Measurements from ENCODE around the gene SIRT5.

The SIRT5 gene

DNA sequence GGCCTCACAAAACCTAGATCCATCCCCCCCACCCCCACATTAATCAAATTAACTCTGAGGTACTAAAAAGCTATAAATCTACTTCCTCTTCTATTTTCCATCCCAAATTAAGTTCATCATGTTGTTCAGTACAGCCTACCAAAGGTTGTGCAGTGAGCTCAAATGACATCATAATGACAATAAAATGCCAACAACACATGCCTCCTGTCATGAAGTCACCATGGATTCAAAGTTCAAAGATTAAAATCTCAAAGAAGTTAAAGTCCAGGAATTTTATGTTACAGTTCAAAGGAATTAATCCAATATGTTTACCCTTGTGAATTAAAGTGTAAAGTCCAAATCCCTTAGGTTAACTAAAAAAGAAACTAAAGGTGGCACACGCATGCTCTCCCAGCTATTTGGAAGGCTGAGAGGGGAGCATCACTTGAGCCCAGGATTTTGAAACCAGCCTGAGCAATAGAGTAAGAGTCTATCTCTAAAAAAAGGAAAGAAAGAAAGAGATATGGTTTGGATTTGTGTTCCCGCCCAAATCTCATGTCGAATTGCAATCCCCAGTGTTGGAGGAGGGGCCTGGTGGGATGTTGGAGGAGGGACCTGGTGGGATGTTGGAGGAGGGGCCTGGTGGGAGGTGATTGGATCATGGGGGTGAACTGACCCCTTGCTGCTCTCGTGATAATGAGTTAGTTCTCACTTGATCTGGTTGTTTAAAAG lies 25.7 kb upstream of the SIRT5 start:
- no peak for TF ChIP-seq POLR2AphosphoS5 (IDR thresholded peaks at IDR 0.05; ENCODE audit: low read depth, low read length)
- TF ChIP-seq TAF1 (IDR thresholded peaks at IDR 0.05; ENCODE audit: borderline replicate concordance, insufficient read depth, low read length), result no peak
- TF ChIP-seq FOXP2 (optimal IDR thresholded peaks at IDR 0.05; ENCODE audit: borderline replicate concordance, extremely low read depth, extremely low read length, insufficient read depth), result no peak
- TF ChIP-seq SIN3A (IDR thresholded peaks at IDR 0.05; ENCODE audit: borderline replicate concordance, insufficient read depth, low read length), result no peak
- no peak for TF ChIP-seq REST (IDR thresholded peaks at IDR 0.05; ENCODE audit: insufficient read depth in 1 of 2, low read depth in 2 of 2, low read length in 2 of 2)

DNA sequence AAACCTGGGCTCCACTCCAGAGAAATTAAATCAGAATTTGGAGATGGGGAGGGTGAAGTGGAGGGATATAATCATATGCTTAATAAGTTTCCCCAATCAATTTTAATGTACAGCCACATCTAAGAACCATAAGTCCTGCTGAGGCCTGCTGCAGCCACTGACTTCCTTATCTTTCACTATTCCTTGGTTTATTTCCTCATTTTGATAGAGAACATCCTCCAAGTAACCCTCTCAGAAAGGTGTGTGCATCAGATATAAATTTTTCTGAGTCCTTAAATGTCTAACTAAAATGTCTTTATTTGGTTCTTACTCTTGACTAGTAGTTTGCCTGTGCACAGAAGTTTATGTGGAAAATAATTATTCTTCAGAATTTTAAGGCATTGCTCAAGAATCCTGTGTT lies 23.7 kb upstream of the SIRT5 start:
- TF ChIP-seq SIN3A (IDR thresholded peaks at IDR 0.05; ENCODE audit: borderline replicate concordance, insufficient read depth, low read length), result no peak
- no peak for TF ChIP-seq FOXP2 (optimal IDR thresholded peaks at IDR 0.05; ENCODE audit: borderline replicate concordance, extremely low read depth, extremely low read length, insufficient read depth)
- TF ChIP-seq TAF1 (IDR thresholded peaks at IDR 0.05; ENCODE audit: borderline replicate concordance, insufficient read depth, low read length), result no peak
- no peak for TF ChIP-seq REST (IDR thresholded peaks at IDR 0.05; ENCODE audit: insufficient read depth in 1 of 2, low read depth in 2 of 2, low read length in 2 of 2)
- no peak for TF ChIP-seq POLR2AphosphoS5 (IDR thresholded peaks at IDR 0.05; ENCODE audit: low read depth, low read length)

GRCh38 chr6:13553646-13554045 lies 20.8 kb upstream of the SIRT5 start:
- TF ChIP-seq TAF1 (IDR thresholded peaks at IDR 0.05; ENCODE audit: borderline replicate concordance, insufficient read depth, low read length) (no peak), REST (IDR thresholded peaks at IDR 0.05; ENCODE audit: insufficient read depth in 1 of 2, low read depth in 2 of 2, low read length in 2 of 2) (no peak), POLR2AphosphoS5 (IDR thresholded peaks at IDR 0.05; ENCODE audit: low read depth, low read length) (no peak), SIN3A (IDR thresholded peaks at IDR 0.05; ENCODE audit: borderline replicate concordance, insufficient read depth, low read length) (no peak), FOXP2 (optimal IDR thresholded peaks at IDR 0.05; ENCODE audit: borderline replicate concordance, extremely low read depth, extremely low read length, insufficient read depth) (no peak)

GRCh38 chr6:13554929-13555333 lies 19.5 kb upstream of the SIRT5 start:
- TF ChIP-seq TAF1 (IDR thresholded peaks at IDR 0.05; ENCODE audit: borderline replicate concordance, insufficient read depth, low read length) (no peak), REST (IDR thresholded peaks at IDR 0.05; ENCODE audit: insufficient read depth in 1 of 2, low read depth in 2 of 2, low read length in 2 of 2) (no peak)

GRCh38 chr6:13557841-13558240 lies 16.6 kb upstream of the SIRT5 start:
- no peak for TF ChIP-seq TAF1 (IDR thresholded peaks at IDR 0.05; ENCODE audit: borderline replicate concordance, insufficient read depth, low read length)
- no peak for TF ChIP-seq REST (IDR thresholded peaks at IDR 0.05; ENCODE audit: insufficient read depth in 1 of 2, low read depth in 2 of 2, low read length in 2 of 2)
- no peak for TF ChIP-seq FOXP2 (optimal IDR thresholded peaks at IDR 0.05; ENCODE audit: borderline replicate concordance, extremely low read depth, extremely low read length, insufficient read depth)
- TF ChIP-seq POLR2AphosphoS5 (IDR thresholded peaks at IDR 0.05; ENCODE audit: low read depth, low read length), result no peak
- TF ChIP-seq SIN3A (IDR thresholded peaks at IDR 0.05; ENCODE audit: borderline replicate concordance, insufficient read depth, low read length), result no peak
